B cell (primary cell): ENCODE results near the gene RPL13. TPM values are rescaled to one million over a fixed set of nuclear protein-coding genes. Genes with fewer than 3 reads are reported as not detected.

Experiments used
- ATAC-seq: fragments of 200-7000 bp; cut with Tn5 transposase; one replicate; pipeline ENCODE4 v1.10.0; 2021; ENCODE audit warnings: low read depth, mild to moderate bottlenecking, moderate number of reproducible peaks, moderate library complexity
- CTCF ChIA-PET: fragments of 350-600 bp; sonication (Branson Sonifier 250); formaldehyde crosslinking; loops from one replicate; lab custom pipeline; 2021; ENCODE audit warnings: antibody characterized with exemption, inconsistent platforms; lab: Charles Lee
- POLR2A ChIA-PET: fragments of 350-600 bp; sonication (Branson Sonifier 250); formaldehyde crosslinking; loops from one replicate; lab custom pipeline; 2021; ENCODE audit warnings: antibody characterized with exemption; lab: Charles Lee
- DNase-seq: peaks from one replicate; pipeline ENCODE4 v3.0.0; 2013
- H2AFZ ChIP-seq: 2 replicates; pipeline ENCODE4 v1.6.1; 2012; ENCODE audit warnings: mild to moderate bottlenecking, low read depth, low read length; ENCODE audit not compliant: insufficient read depth, poor library complexity, severe bottlenecking
- H3K27ac ChIP-seq, 2 donors: 1 replicate in 1 of 2; 2 replicates in 1 of 2; pipeline ENCODE4 v1.5.1; 2012 to 2013; ENCODE audit warnings: low read length in 2 of 2, mild to moderate bottlenecking in 2 of 2, moderate library complexity in 1 of 2
- H3K27me3 ChIP-seq, 4 experiments: fragments of 200-600 bp in 1 of 4; sonication (generic) in 1 of 4; replicated peaks in 1 of 4; 1 replicate in 2 of 4; 2 replicates in 2 of 4; pipeline versions ENCODE4 v1.6.1 to v1.7.0; 2013 to 2016; ENCODE audit warnings: low read length in 3 of 4, mild to moderate bottlenecking in 2 of 4, mixed read lengths in 1 of 4, moderate library complexity in 1 of 4; ENCODE audit not compliant: insufficient read depth in 4 of 4, control insufficient read depth in 3 of 4; ENCODE audit errors: control extremely low read depth in 1 of 4
- H3K36me3 ChIP-seq, 2 experiments: replicated peaks in 1 of 2; 1 replicate in 1 of 2; 2 replicates in 1 of 2; pipeline versions ENCODE4 v1.6.1 to v1.7.1; 2013; ENCODE audit warnings: low read length in 1 of 2; ENCODE audit not compliant: insufficient read depth in 2 of 2, control insufficient read depth in 1 of 2; ENCODE audit errors: control extremely low read depth in 1 of 2, extremely low read depth in 1 of 2
- H3K4me1 ChIP-seq, 2 donors: fragments of 200-600 bp in 1 of 2; sonication (generic) in 1 of 2; 1 replicate in 1 of 2; 2 replicates in 1 of 2; pipeline versions ENCODE4 v1.5.1 to v1.6.1; 2013 to 2017; ENCODE audit warnings: low read length in 2 of 2; ENCODE audit not compliant: control insufficient read depth in 2 of 2, insufficient read depth in 2 of 2
- H3K4me2 ChIP-seq: replicated peaks from 2 replicates; pipeline ENCODE3; 2012; ENCODE audit warnings: mild to moderate bottlenecking, low read depth, low read length; ENCODE audit not compliant: poor library complexity, severe bottlenecking
- H3K4me3 ChIP-seq, 5 experiments: fragments of 200-600 bp in 1 of 5; sonication (generic) in 1 of 5; 1 replicate in 3 of 5; 2 replicates in 2 of 5; pipeline versions ENCODE4 v1.5.1 to v1.7.0; 2011 to 2016; ENCODE audit warnings: low read length in 4 of 5, mild to moderate bottlenecking in 4 of 5, low read depth in 2 of 5, control low read depth in 1 of 5, moderate library complexity in 1 of 5; ENCODE audit not compliant: insufficient read depth in 1 of 5; ENCODE audit errors: control extremely low read depth in 1 of 5, extremely low read depth in 1 of 5
- H3K79me2 ChIP-seq: fragments of 200-600 bp; sonication (generic); one replicate; pipeline ENCODE4 v1.6.0; 2016; ENCODE audit warnings: low read length; ENCODE audit not compliant: control insufficient read depth, insufficient read depth
- H3K9ac ChIP-seq: fragments of 200-600 bp; sonication (generic); 2 replicates; pipeline ENCODE4 v1.6.1; 2017; ENCODE audit warnings: mild to moderate bottlenecking, low read length, moderate library complexity
- H3K9me3 ChIP-seq, 3 donors: one replicate each; pipeline versions ENCODE4 v1.6.1 to v1.7.1; 2013; ENCODE audit warnings: low read length in 2 of 3; ENCODE audit not compliant: control insufficient read depth in 2 of 3, insufficient read depth in 1 of 3; ENCODE audit errors: control extremely low read depth in 1 of 3
- H4K20me1 ChIP-seq: 2 replicates; pipeline ENCODE4 v1.6.0; 2012; ENCODE audit warnings: mild to moderate bottlenecking, low read length; ENCODE audit not compliant: insufficient read depth, control insufficient read depth, poor library complexity, severe bottlenecking
- H3K27ac Mint-ChIP-seq: one replicate; pipeline ENCODE4 v1.8.0; 2021; ENCODE audit warnings: mixed read lengths
- H3K27me3 Mint-ChIP-seq: one replicate; pipeline ENCODE4 v1.8.0; 2021; ENCODE audit warnings: mixed read lengths
- H3K4me1 Mint-ChIP-seq: one replicate; pipeline ENCODE4 v1.8.0; 2021; ENCODE audit warnings: mixed read lengths
- H3K4me3 Mint-ChIP-seq: one replicate; pipeline ENCODE4 v1.8.0; 2021; ENCODE audit warnings: mixed read lengths
- H3K9me3 Mint-ChIP-seq: one replicate; pipeline ENCODE4 v1.8.0; 2022; ENCODE audit warnings: mixed read lengths; ENCODE audit not compliant: insufficient read depth
- EZH2 ChIP-seq: IDR thresholded peaks from 2 replicates; pipeline ENCODE4 v1.6.1; 2012; ENCODE audit warnings: borderline replicate concordance, low read depth, mild to moderate bottlenecking, moderate library complexity, low read length; ENCODE audit not compliant: insufficient read depth, poor library complexity, severe bottlenecking
- WGBS: methylation state at CpG from one replicate; pipeline ENCODE4 v1.1.5; 2013; ENCODE audit warnings: missing lambda C conversion rate; ENCODE audit not compliant: insufficient coverage; 5-methylcytosine and 5-hydroxymethylcytosine counted together
- intact Hi-C: fragments of 100-400 bp; cut with micrococcal nuclease; formaldehyde crosslinking; loops from one replicate; pipeline ENCODE4 v1.10.0; 2022
- polyA plus RNA-seq: library from polyadenylated mRNA; depleted of rRNA; stranded (reverse); fragments of >200 nt; gene quantifications from 2 replicates; pipeline ENCODE4 v1.2.3, GENCODE V29; 2012
- total RNA-seq, 2 donors: library from RNA; stranded (reverse); fragments of 120-200 nt in 1 of 2; gene quantifications; 1 replicate in 1 of 2; 2 replicates in 1 of 2; pipeline versions ENCODE4 v1.2.3 to v1.2.4, GENCODE V29; 2013 to 2022
- TF ChIP-seq, protein P1 (sequence below): fragments of 200-600 bp; IDR thresholded peaks from one replicate; pipeline ENCODE4 v1.8.0; 2022; ENCODE audit warnings: antibody characterized with exemption, mild to moderate bottlenecking

RPL13 gene
- total and polyA plus RNA-seq, 2 donors (not counting 1 experiment from before 2014, with no cell fraction given): 3,184 to 11,676 TPM

DNA sequence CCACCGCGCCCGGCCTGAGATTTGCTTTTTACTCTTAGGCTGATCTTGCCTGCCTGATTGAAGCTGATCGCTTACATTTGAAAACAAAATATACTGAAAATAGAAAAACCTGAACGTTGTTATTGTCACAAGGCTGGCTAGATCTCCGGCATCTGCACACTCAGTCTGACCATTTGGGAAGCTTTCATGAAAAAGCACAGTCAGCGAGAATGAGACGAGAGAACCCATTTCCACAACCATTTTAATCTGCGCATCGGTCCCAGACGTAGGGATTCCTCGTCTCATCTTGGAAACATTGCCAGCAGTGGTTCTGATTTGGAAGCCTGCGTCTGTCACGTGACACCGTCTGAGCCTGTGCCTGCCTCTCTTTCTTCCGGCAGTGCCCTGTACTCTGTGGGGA, 31.4 kb upstream of the RPL13 start:
- Mint-ChIP-seq H3K27me3 (no peaks in the 10 kb centered on the region), H3K4me1 (peaks cover 24% of the 10 kb centered on the region), H3K27ac (no peak overlapping the region), H3K9me3 (no peaks in the 10 kb centered on the region), H3K4me3 (no peak overlapping the region)
- CTCF ChIA-PET: no interaction called here
- no peaks in the 10 kb centered on the region for H3K27me3 ChIP-seq
- H3K4me1 ChIP-seq: peaks cover 24 to 26% of the 10 kb centered on the region in 2 donors
- H3K79me2 ChIP-seq: peaks cover 53% of the 10 kb centered on the region
- peaks cover 19% of the 10 kb centered on the region for H4K20me1 ChIP-seq
- no peak overlapping the region for H3K4me3 ChIP-seq
- ATAC-seq (no peak), DNase-seq (no peak)
- peaks cover 12 to 52% of the 10 kb centered on the region in 2 experiments for H3K36me3 ChIP-seq
- intact Hi-C loops: no loop called here
- no peak for TF ChIP-seq EZH2
- TF ChIP-seq, protein P1, sequence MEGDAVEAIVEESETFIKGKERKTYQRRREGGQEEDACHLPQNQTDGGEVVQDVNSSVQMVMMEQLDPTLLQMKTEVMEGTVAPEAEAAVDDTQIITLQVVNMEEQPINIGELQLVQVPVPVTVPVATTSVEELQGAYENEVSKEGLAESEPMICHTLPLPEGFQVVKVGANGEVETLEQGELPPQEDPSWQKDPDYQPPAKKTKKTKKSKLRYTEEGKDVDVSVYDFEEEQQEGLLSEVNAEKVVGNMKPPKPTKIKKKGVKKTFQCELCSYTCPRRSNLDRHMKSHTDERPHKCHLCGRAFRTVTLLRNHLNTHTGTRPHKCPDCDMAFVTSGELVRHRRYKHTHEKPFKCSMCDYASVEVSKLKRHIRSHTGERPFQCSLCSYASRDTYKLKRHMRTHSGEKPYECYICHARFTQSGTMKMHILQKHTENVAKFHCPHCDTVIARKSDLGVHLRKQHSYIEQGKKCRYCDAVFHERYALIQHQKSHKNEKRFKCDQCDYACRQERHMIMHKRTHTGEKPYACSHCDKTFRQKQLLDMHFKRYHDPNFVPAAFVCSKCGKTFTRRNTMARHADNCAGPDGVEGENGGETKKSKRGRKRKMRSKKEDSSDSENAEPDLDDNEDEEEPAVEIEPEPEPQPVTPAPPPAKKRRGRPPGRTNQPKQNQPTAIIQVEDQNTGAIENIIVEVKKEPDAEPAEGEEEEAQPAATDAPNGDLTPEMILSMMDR: no peak
- H3K9ac ChIP-seq: no peak overlapping the region
- H2AFZ ChIP-seq: no peak overlapping the region
- H3K4me2 ChIP-seq: no peak overlapping the region
- H3K27ac ChIP-seq: no peak overlapping the region
- WGBS: 88% methylated on average over 16 of the region's 16 CpGs
- POLR2A ChIA-PET: no interaction called here
- no peaks in the 10 kb centered on the region for H3K9me3 ChIP-seq

DNA sequence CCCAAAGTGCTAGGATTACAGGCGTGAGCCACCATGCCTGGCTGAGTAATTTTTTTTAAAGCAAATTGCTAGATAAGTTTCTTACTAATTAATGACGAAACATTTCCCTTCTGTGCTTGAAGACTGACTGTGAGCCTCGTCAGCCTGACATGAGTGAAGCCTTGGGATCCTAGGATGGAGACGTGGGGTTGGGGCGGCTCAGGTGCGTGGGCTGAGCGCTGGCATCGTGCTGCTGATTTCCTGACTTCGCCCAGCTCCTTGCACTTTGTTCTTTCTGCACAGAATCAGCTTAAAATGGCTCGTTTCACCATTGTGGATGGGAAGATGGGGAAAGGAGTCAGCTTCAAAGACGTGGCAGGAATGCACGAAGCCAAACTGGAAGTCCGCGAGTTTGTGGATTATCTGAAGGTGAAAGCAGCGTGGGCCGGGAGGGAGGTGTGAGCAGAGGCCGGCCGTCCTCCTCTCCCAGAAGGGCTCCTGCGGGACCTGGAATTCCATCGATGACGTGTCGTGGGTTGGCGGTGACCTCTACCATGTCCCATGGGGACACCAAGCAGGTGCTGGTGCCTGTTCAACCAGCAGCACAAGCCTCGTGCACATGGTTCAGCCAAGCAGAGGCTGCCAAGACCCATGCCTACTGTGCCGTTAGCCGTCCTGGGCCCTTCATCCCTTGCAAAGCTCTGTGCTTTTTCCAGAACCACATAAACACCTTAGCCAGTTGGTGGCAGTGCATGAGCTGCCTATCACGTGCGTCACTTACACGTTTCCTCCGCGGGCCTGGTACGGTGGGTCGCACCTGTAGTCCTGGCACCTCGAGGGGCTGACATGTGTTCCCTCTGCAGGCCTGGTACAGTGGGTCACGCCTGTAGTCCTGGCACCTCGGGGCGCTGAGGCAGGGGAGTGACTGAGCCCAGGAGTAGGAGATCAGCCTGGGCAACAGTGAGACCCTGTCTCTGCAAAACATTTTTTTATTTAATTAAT, 29.8 kb upstream of the RPL13 start:
- no peak overlapping the region for H3K9ac ChIP-seq
- no peak for TF ChIP-seq EZH2
- TF ChIP-seq, protein P1: no peak
- Mint-ChIP-seq H3K4me3 (no peak overlapping the region), H3K27ac (no peak overlapping the region), H3K27me3 (no peaks in the 10 kb centered on the region), H3K9me3 (no peaks in the 10 kb centered on the region), H3K4me1 (peaks cover 29% of the 10 kb centered on the region)
- H3K4me2 ChIP-seq: no peak overlapping the region
- 96% methylated on average over 36 of the region's 37 CpGs for WGBS
- H3K4me3 ChIP-seq: no peak overlapping the region
- no peak overlapping the region for H3K27ac ChIP-seq
- peaks cover 29 to 30% of the 10 kb centered on the region in 2 donors for H3K4me1 ChIP-seq
- POLR2A ChIA-PET: no interaction called here
- H3K36me3 ChIP-seq: peaks cover 10 to 52% of the 10 kb centered on the region in 2 experiments
- intact Hi-C loops: no loop called here
- peaks cover 58% of the 10 kb centered on the region for H3K79me2 ChIP-seq
- H4K20me1 ChIP-seq: peaks cover 18% of the 10 kb centered on the region
- CTCF ChIA-PET: no interaction called here
- ATAC-seq (no peak), DNase-seq (no peak)
- no peaks in the 10 kb centered on the region for H3K9me3 ChIP-seq
- no peak overlapping the region for H2AFZ ChIP-seq
- H3K27me3 ChIP-seq: no peaks in the 10 kb centered on the region
